Measurements from ENCODE around the gene EEF1A2.

EEF1A2 gene

DNA sequence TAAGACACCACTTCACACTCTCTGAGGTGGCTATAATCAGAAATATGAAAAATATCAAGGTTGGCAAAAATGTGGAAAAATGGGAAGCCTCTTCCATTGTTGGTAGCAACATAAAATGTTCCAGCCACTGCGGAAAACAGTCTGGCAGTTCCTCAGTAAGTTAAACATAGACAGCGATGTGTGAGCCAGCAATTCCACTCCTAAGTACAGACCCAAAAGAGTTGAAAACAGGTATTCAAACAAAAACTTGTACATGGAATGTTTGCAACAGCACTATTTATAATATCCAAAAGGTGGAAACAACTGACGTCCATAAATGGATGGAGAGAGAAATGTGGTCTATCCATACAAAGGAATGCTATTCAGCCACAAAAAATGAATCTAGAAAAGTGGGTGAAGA lies 14.3 kb upstream of the EEF1A2 start:
- DNase-seq: no peak
- H3K4me3 ChIP-seq (ENCODE audit: low read depth, low read length): no peak overlapping the region
- no peak overlapping the region for H3K27ac ChIP-seq
- H3K36me3 ChIP-seq (replicated peaks): no peaks in the 10 kb centered on the region
- H3K27me3 ChIP-seq (replicated peaks): no peaks in the 10 kb centered on the region
- no peak for TF ChIP-seq CTCF (IDR thresholded peaks at IDR 0.05; ENCODE audit: low read depth, low read length, missing control alignments)
- in situ Hi-C loops (cut with HindIII; ENCODE audit: low pct_ligation_motif_present, low sequenced_read_pairs): no loop called here

DNA sequence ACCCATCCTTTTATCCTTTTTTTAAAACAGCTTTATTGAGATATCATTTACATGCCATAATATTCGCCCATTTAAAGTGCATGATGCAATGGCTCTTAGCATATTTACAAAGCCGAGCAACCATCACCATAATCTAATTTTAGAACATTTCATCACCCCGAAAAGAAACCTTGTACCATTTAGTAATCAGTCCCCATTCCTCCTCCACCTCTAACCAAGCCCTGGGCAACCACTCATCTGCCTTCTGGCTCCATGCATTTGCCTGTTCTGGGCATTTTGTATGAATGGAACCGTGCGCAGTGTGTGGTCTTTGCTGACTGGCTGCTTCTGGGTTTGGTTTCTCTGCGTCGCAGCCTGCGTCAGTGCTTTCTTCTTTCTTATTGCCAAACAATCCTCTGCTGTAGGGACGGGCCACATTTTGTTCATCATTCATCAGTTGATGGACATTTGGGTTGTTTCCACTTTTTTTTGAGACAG lies 10.2 kb upstream of the EEF1A2 start:
- no peak overlapping the region for H3K4me3 ChIP-seq (ENCODE audit: low read depth, low read length)
- no peak for DNase-seq
- H3K27me3 ChIP-seq (replicated peaks): no peaks in the 10 kb centered on the region
- in situ Hi-C loops (cut with HindIII; ENCODE audit: low pct_ligation_motif_present, low sequenced_read_pairs): no loop called here
- no peak for TF ChIP-seq CTCF (IDR thresholded peaks at IDR 0.05; ENCODE audit: low read depth, low read length, missing control alignments)
- H3K27ac ChIP-seq: no peak overlapping the region
- H3K36me3 ChIP-seq (replicated peaks): no peaks in the 10 kb centered on the region

DNA sequence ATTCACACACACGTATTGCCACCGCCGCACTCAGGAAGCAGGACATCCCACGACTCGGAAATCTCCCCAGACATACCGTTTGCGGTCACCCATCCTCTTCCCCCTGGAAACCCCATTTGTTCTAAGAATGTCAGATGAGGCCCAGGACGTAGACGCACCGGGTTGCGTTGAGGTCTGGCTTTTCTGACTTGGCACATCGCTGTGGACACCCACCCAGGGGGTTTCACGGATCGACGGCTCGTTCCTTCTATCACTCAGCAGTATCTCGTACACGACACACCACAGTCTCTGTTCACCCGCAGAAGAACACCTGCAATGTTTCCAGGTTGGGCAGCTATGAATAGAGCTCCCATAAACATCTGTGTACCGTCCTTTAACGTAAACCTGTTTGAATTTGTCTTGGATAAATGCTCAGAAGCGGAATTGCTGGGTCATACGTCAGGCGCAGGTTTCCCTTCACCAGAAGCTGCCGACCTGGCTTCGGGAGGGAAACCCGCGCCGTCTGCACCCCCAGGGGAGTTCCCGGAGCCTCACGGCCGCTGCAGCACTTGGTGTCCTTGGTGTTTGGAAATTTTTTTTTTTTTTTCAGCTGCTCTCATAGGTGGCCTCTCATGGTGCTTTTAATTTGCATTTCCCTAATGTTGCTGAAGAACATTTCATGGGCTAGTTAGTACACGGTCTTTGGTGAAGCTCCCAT lies 9.3 kb upstream of the EEF1A2 start:
- Histone ChIP-seq H3K4me3 (ENCODE audit: low read depth, low read length) (no peak overlapping the region), H3K27ac (no peak overlapping the region), H3K27me3 (replicated peaks) (peaks cover 2% of the 10 kb centered on the region), H3K36me3 (replicated peaks) (no peaks in the 10 kb centered on the region)
- in situ Hi-C loops (cut with HindIII; ENCODE audit: low pct_ligation_motif_present, low sequenced_read_pairs): no loop called here
- no peak for DNase-seq
- no peak for TF ChIP-seq CTCF (IDR thresholded peaks at IDR 0.05; ENCODE audit: low read depth, low read length, missing control alignments)

DNA sequence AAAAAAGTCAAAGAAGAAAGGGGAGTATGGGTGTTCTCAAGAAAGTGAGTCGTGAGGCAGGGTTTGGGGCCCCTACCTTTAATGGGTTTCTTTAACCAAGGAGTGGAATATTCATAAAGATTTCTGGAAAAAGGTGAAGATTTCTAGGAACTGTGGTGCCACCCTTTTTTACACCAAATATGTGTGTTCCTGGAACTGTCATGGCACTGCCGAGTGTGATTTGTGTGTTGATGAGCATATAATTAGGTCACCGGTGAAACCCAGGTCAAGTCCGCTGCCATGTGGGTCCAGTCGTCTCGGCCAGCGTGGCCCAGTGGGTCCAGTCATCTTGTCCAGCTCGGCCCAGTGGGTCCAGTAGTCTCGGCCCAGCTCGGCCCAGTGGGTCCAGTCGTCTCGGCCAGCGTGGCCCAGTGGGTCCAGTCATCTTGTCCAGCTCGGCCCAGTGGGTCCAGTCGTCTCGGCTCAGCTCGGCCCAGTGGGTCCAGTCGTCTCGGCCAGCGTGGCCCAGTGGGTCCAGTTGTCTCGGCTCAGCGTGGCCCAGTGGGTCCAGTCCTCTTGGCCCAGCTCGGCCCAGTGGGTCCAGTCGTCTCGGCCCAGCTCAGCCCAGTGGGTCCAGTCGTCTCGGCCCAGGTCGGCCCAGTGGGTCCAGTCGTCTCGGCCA lies 8.3 kb upstream of the EEF1A2 start:
- no peak for TF ChIP-seq CTCF (IDR thresholded peaks at IDR 0.05; ENCODE audit: low read depth, low read length, missing control alignments)
- in situ Hi-C loops (cut with HindIII; ENCODE audit: low pct_ligation_motif_present, low sequenced_read_pairs): no loop called here
- Histone ChIP-seq H3K27me3 (replicated peaks) (peaks cover 5% of the 10 kb centered on the region), H3K27ac (no peak overlapping the region), H3K36me3 (replicated peaks) (no peaks in the 10 kb centered on the region), H3K4me3 (ENCODE audit: low read depth, low read length) (no peak overlapping the region)
- no peak for DNase-seq

DNA sequence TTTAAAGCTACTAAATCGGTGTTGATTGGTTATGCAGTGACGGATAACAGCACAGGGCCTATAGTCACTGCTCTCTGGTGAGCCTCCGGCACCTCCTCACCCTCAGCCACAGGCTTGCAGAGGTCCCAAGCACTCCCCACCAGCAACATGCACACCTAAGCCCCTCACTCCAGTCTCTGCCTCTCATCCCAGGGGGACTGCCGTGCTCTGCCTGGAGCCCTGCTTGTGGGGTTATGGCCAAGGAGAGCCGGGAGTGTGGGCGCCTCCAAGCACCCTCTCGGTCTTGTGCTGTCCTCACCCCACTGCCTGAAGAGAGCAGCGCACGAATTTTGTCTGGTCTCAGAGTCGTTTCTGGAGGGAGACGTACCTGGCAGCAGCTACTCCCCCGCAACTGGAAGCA lies 6.8 kb upstream of the EEF1A2 start:
- no peak for DNase-seq
- peaks cover 6% of the 10 kb centered on the region for H3K27me3 ChIP-seq (replicated peaks)
- no peaks in the 10 kb centered on the region for H3K36me3 ChIP-seq (replicated peaks)
- TF ChIP-seq CTCF (IDR thresholded peaks at IDR 0.05; ENCODE audit: low read depth, low read length, missing control alignments): no peak
- in situ Hi-C loops (cut with HindIII; ENCODE audit: low pct_ligation_motif_present, low sequenced_read_pairs): no loop called here
- H3K27ac ChIP-seq: no peak overlapping the region
- no peak overlapping the region for H3K4me3 ChIP-seq (ENCODE audit: low read depth, low read length)

Data from brain microvascular endothelial cell (primary cell).